ENCODE measurements around the gene BNC2. TPM values are rescaled to one million over a fixed set of nuclear protein-coding genes. Genes with fewer than 3 reads are reported as not detected.

BNC2 gene
- total RNA-seq, 4 donors from 2014 or later: 19.0 to 53.6 (median 25.3) TPM

GRCh38 chr9:16422114-16422513, 448.4 kb downstream of the BNC2 start:
- no peak for ATAC-seq (ENCODE audit: low FRiP score)

GRCh38 chr9:16421532-16421931, 448.9 kb downstream of the BNC2 start:
- ATAC-seq (ENCODE audit: low FRiP score): no peak
- no peak for DNase-seq (ENCODE audit: low spot score)
- no peak for TF ChIP-seq CTCF (IDR thresholded peaks at IDR 0.05)

More at GRCh38 chr9:16422114-16422513, 448.4 kb downstream of the BNC2 start:
- no peak for DNase-seq (ENCODE audit: low spot score)
- TF ChIP-seq CTCF (IDR thresholded peaks at IDR 0.05): no peak

- no peak for TF ChIP-seq CTCF (IDR thresholded peaks at IDR 0.05)
- ATAC-seq (ENCODE audit: low FRiP score) (no peak), DNase-seq (ENCODE audit: low spot score) (no peak)
These were observed 451.3 kb downstream of the BNC2 start for GRCh38 chr9:16419124-16419523.

GRCh38 chr9:16418721-16419120, 451.7 kb downstream of the BNC2 start:
- no peak for DNase-seq (ENCODE audit: low spot score)

GRCh38 chr9:16417749-16418148, 452.7 kb downstream of the BNC2 start:
- ATAC-seq (ENCODE audit: low FRiP score): no peak
- DNase-seq (ENCODE audit: low spot score): no peak
- no peak for TF ChIP-seq CTCF (IDR thresholded peaks at IDR 0.05)

More at GRCh38 chr9:16418721-16419120, 451.7 kb downstream of the BNC2 start:
- TF ChIP-seq CTCF (IDR thresholded peaks at IDR 0.05): no peak
- ATAC-seq (ENCODE audit: low FRiP score): no peak

- ATAC-seq (ENCODE audit: low FRiP score): no peak
These were observed 453.3 kb downstream of the BNC2 start for GRCh38 chr9:16417161-16417560.

More at GRCh38 chr9:16417161-16417560, 453.3 kb downstream of the BNC2 start:
- TF ChIP-seq CTCF (IDR thresholded peaks at IDR 0.05): no peak
- DNase-seq (ENCODE audit: low spot score): no peak
